HepG2 (cell line): Measurements from ENCODE around the gene CDKN2A. TPM values are rescaled to one million over a fixed set of nuclear protein-coding genes. Genes with fewer than 3 reads are reported as not detected.

Experiments used
- ADNP ChIP-seq: sonication (generic); formaldehyde crosslinking; IDR thresholded peaks from 2 replicates; pipeline ENCODE4 v1.4.0; 2020; ENCODE audit warnings: missing genetic modification reagents
- DPF2 ChIP-seq: sonication (generic); formaldehyde crosslinking; IDR thresholded peaks from 2 replicates; pipeline ENCODE4 v1.4.0; 2020; ENCODE audit warnings: mild to moderate bottlenecking, low read depth, missing genetic modification reagents, borderline replicate concordance
- DR1 ChIP-seq: sonication (generic); formaldehyde crosslinking; IDR thresholded peaks from 2 replicates; pipeline ENCODE4 v1.8.0; 2021; ENCODE audit warnings: mild to moderate bottlenecking, missing genetic modification reagents, inconsistent platforms
- NBN ChIP-seq: fragments of 450-650 bp; conservative IDR thresholded peaks from 2 replicates; pipeline ENCODE4 v1.6.1; 2017
- NR2F6 ChIP-seq, 2 experiments: IDR thresholded peaks; 2 replicates each; pipeline ENCODE4 v1.6.1; 2016; ENCODE audit warnings: antibody characterized with exemption in 1 of 2, mild to moderate bottlenecking in 1 of 2
- RXRA ChIP-seq: sonication (generic); formaldehyde crosslinking; IDR thresholded peaks from 2 replicates; pipeline ENCODE4 v1.5.1; 2020; ENCODE audit warnings: missing genetic modification reagents
- SP140L ChIP-seq: sonication (generic); formaldehyde crosslinking; IDR thresholded peaks from 2 replicates; pipeline ENCODE4 v1.4.0; 2020; ENCODE audit warnings: missing genetic modification reagents, borderline replicate concordance
- XRCC5 ChIP-seq: fragments of 200-400 bp; formaldehyde crosslinking; optimal IDR thresholded peaks from 2 replicates; pipeline ENCODE3; 2017; ENCODE audit warnings: mild to moderate bottlenecking, low read length
- ZFYVE20 ChIP-seq: sonication (generic); formaldehyde crosslinking; IDR thresholded peaks from 2 replicates; pipeline ENCODE4 v1.8.0; 2023; ENCODE audit warnings: low read depth, mild to moderate bottlenecking, moderate library complexity, missing genetic modification reagents, borderline replicate concordance
- ZNF629 ChIP-seq: sonication (generic); formaldehyde crosslinking; conservative IDR thresholded peaks from 2 replicates; pipeline ENCODE4 v1.5.0; 2020; ENCODE audit warnings: missing genetic modification reagents
- ZNF670 ChIP-seq: sonication (generic); formaldehyde crosslinking; IDR thresholded peaks from 2 replicates; pipeline ENCODE4 v1.8.0; 2022; ENCODE audit warnings: mild to moderate bottlenecking, missing genetic modification reagents, borderline replicate concordance
- ZNF776 ChIP-seq: sonication (generic); formaldehyde crosslinking; IDR thresholded peaks from 2 replicates; pipeline ENCODE4 v1.4.0; 2020; ENCODE audit warnings: mild to moderate bottlenecking, missing genetic modification reagents
- polyA plus RNA-seq, 8 experiments: library from polyadenylated mRNA; depleted of rRNA in 3 of 8; stranded (reverse) in 7 of 8; unstranded in 1 of 8; fragments of >200 nt; fragmentation: Illumina TruSeq in 4 of 8; extraction: Trizol in 4 of 8; gene quantifications; 2 replicates each; pipeline versions ENCODE4 v1.2.1 to v1.2.3, GENCODE V29; 2011 to 2016; ENCODE audit warnings: low read depth in 4 of 8, missing spikeins in 1 of 8, mixed read lengths in 1 of 8; ENCODE audit not compliant: insufficient read depth in 1 of 8
- total RNA-seq, 5 experiments: library from RNA; depleted of rRNA; stranded (reverse); fragments of >200 nt; fragmentation: Illumina TruSeq; extraction: Trizol; gene quantifications; 2 replicates each; pipeline ENCODE4 v1.2.3, GENCODE V29; 2016; ENCODE audit warnings: low read depth in 1 of 5
- TF ChIP-seq, protein P1 (sequence below): sonication (generic); formaldehyde crosslinking; IDR thresholded peaks from 2 replicates; pipeline ENCODE4 v1.9.0; 2021; ENCODE audit warnings: missing genetic modification reagents, mild to moderate bottlenecking, borderline replicate concordance
- TF ChIP-seq, protein P2 (sequence below): sonication (generic); formaldehyde crosslinking; IDR thresholded peaks from 2 replicates; pipeline ENCODE4 v1.4.0; 2020; ENCODE audit warnings: missing genetic modification reagents, borderline replicate concordance
- TF ChIP-seq, protein P3 (sequence below): sonication (generic); formaldehyde crosslinking; IDR thresholded peaks from 2 replicates; pipeline ENCODE4 v1.8.1; 2023; ENCODE audit warnings: mild to moderate bottlenecking, moderate library complexity, missing genetic modification reagents
- TF ChIP-seq, protein P4 (sequence below): sonication (generic); formaldehyde crosslinking; IDR thresholded peaks from 2 replicates; pipeline ENCODE4 v1.4.0; 2020; ENCODE audit warnings: missing genetic modification reagents

Gene CDKN2A
- total and polyA plus RNA-seq, 2 of the 13 experiments (the other 11 are each of a cell fraction or from before 2014, with no cell fraction given), result 4.2 to 4.8 TPM

DNA sequence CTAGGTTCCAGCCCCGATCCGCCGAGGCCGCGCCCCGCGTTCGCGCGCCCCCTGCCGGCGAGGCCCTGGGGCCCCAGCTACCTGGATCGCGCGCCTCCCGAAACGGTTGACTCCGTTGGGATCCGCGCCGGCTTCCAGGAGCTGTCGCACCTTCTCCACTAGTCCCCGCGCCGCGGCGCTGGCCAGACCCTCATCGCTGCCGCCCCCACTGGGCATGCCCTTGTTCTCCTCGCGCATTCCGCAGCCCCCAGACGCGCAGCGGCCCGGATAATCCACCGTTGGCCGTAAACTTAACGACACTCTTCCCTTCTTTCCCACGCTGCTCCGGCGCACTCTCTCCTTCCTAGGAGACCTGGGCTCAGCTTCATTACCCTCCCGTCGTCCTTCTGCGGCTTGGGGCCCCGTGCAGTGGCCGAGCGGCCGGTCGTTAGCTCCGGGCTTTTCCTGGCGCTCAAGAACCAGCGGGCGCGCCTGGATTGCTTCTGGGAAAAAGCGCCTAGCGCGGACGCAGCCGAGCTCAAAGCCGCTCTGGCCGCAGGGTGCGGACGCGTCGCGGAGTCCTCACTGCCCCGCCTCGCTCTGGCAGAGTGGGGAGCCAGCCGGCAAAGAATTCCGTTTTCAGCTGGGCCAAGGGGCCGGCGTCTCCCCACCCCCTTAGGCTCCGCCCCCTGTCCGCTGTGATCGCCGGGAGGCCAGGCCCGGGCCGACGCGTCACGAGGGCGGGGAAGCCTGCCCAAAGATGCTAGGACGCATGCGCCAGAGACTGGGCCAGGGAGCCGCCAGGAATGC lies 14.7 kb upstream of the CDKN2A start, which contains the start of gene CDKN2B (continued):
- TF ChIP-seq, protein P1, sequence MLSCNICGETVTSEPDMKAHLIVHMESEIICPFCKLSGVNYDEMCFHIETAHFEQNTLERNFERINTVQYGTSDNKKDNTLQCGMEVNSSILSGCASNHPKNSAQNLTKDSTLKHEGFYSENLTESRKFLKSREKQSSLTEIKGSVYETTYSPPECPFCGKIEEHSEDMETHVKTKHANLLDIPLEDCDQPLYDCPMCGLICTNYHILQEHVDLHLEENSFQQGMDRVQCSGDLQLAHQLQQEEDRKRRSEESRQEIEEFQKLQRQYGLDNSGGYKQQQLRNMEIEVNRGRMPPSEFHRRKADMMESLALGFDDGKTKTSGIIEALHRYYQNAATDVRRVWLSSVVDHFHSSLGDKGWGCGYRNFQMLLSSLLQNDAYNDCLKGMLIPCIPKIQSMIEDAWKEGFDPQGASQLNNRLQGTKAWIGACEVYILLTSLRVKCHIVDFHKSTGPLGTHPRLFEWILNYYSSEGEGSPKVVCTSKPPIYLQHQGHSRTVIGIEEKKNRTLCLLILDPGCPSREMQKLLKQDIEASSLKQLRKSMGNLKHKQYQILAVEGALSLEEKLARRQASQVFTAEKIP (CRISPR knock-in tag), result no peak
- TF ChIP-seq NR2F6 (IDR thresholded peaks at IDR 0.05), result no peak
- TF ChIP-seq NR2F6 (CRISPR knock-in tag; IDR thresholded peaks at IDR 0.05), result no peak; the same call in 1 of the 2 replicates
- no peak for TF ChIP-seq DPF2
- TF ChIP-seq DR1 (CRISPR knock-in tag), result no peak
- TF ChIP-seq, protein P2, sequence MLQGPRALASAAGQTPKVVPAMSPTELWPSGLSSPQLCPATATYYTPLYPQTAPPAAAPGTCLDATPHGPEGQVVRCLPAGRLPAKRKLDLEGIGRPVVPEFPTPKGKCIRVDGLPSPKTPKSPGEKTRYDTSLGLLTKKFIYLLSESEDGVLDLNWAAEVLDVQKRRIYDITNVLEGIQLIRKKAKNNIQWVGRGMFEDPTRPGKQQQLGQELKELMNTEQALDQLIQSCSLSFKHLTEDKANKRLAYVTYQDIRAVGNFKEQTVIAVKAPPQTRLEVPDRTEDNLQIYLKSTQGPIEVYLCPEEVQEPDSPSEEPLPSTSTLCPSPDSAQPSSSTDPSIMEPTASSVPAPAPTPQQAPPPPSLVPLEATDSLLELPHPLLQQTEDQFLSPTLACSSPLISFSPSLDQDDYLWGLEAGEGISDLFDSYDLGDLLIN (CRISPR knock-in tag), result no peak
- peak; percentile 51; the same call in 1 of the 2 replicates for TF ChIP-seq ZFYVE20
- TF ChIP-seq XRCC5, result peak; percentile 80
- TF ChIP-seq, protein P3, sequence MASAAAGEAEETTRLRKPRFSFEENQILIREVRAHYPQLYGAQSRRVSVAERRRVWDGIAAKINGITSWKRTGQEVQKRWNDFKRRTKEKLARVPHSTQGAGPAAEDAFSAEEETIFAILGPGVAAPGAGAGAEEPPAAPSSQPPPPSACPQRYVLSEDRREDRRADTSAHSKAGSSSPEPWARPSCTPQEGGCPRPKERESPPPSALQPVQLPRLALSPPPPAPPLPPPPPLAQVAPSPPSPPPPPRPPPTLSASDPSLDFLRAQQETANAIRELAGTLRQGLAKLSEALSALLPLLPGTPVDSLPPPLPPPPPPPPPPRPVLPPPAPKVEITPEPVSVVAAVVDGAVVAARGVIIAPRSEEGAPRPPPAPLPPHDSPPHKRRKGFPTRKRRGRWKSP, result peak; percentile 29; the same call in 1 of the 2 replicates
- TF ChIP-seq, protein P4, sequence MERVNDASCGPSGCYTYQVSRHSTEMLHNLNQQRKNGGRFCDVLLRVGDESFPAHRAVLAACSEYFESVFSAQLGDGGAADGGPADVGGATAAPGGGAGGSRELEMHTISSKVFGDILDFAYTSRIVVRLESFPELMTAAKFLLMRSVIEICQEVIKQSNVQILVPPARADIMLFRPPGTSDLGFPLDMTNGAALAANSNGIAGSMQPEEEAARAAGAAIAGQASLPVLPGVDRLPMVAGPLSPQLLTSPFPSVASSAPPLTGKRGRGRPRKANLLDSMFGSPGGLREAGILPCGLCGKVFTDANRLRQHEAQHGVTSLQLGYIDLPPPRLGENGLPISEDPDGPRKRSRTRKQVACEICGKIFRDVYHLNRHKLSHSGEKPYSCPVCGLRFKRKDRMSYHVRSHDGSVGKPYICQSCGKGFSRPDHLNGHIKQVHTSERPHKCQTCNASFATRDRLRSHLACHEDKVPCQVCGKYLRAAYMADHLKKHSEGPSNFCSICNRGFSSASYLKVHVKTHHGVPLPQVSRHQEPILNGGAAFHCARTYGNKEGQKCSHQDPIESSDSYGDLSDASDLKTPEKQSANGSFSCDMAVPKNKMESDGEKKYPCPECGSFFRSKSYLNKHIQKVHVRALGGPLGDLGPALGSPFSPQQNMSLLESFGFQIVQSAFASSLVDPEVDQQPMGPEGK (CRISPR knock-in tag), result peak; percentile 61
- TF ChIP-seq ZNF776 (CRISPR knock-in tag), result no peak
- no peak for TF ChIP-seq ZNF670 (CRISPR knock-in tag)
- TF ChIP-seq RXRA (CRISPR knock-in tag), result peak; percentile 35; the same call in 1 of the 2 replicates
- peak; percentile 70; the same call in 1 of the 2 replicates for TF ChIP-seq ADNP (CRISPR knock-in tag)
- TF ChIP-seq ZNF629 (CRISPR knock-in tag), result no peak
- no peak for TF ChIP-seq NBN
- no peak for TF ChIP-seq SP140L
